DOHH2 (cell line): ENCODE data around the gene UNC5CL.

Experiments used
- EZH2phosphoT487 ChIP-seq: fragments of 200-600 bp; sonication (generic); IDR thresholded peaks from 2 replicates; pipeline ENCODE4 v1.6.1; 2017; ENCODE audit warnings: borderline replicate concordance, mild to moderate bottlenecking, antibody characterized with exemption, low read length, moderate library complexity, mixed read lengths
- TF ChIP-seq, protein P1 (sequence below): fragments of 200-600 bp; sonication (generic); IDR thresholded peaks from one replicate; pipeline ENCODE4 v1.5.1; 2014; ENCODE audit warnings: antibody characterized with exemption, mild to moderate bottlenecking, low read depth, low read length; ENCODE audit not compliant: poor library complexity, severe bottlenecking

DNA sequence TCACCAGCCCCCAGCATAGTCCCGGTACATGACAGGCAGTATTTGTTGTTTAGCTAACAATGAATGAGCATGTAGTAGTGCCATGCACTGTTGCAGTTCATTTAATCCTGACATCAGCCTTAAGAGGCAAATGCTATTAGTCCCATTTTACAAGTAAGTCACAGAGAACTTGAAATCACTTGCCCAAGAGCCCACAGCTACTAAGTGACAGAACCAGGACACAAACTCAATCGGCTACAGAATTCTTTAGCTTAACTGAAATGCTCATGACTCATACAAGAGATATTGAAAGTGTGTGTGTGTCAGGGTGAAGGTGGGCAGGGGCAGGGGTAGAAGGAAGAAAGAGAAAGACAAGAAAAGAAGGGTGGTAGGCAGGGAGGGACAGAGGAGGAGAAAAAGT, 52.7 kb downstream of the UNC5CL start:
- TF ChIP-seq, protein P1, sequence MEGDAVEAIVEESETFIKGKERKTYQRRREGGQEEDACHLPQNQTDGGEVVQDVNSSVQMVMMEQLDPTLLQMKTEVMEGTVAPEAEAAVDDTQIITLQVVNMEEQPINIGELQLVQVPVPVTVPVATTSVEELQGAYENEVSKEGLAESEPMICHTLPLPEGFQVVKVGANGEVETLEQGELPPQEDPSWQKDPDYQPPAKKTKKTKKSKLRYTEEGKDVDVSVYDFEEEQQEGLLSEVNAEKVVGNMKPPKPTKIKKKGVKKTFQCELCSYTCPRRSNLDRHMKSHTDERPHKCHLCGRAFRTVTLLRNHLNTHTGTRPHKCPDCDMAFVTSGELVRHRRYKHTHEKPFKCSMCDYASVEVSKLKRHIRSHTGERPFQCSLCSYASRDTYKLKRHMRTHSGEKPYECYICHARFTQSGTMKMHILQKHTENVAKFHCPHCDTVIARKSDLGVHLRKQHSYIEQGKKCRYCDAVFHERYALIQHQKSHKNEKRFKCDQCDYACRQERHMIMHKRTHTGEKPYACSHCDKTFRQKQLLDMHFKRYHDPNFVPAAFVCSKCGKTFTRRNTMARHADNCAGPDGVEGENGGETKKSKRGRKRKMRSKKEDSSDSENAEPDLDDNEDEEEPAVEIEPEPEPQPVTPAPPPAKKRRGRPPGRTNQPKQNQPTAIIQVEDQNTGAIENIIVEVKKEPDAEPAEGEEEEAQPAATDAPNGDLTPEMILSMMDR, result no peak
- no peak for TF ChIP-seq EZH2phosphoT487
